Type B pancreatic cell (in vitro differentiated cells): Measurements from ENCODE around the gene FAT4. TPM values are rescaled to one million over a fixed set of nuclear protein-coding genes. Genes with fewer than 3 reads are reported as not detected.

Experiments
- DNase-seq: peaks from one replicate; pipeline ENCODE4 v3.0.0; 2021; ENCODE audit warnings: mixed read lengths; ENCODE audit not compliant: unreplicated experiment; ENCODE audit errors: extremely low spot score
- H3K27ac Mint-ChIP-seq: 2 replicates; pipeline ENCODE4 v1.8.0; 2021; ENCODE audit warnings: mild to moderate bottlenecking, mixed read lengths
- H3K27me3 Mint-ChIP-seq: 2 replicates; pipeline ENCODE4 v1.8.0; 2021; ENCODE audit warnings: mixed read lengths
- H3K36me3 Mint-ChIP-seq: 2 replicates; pipeline ENCODE4 v1.8.0; 2021; ENCODE audit warnings: mixed read lengths
- H3K4me1 Mint-ChIP-seq: one replicate; pipeline ENCODE4 v1.8.0; 2021; ENCODE audit warnings: mixed read lengths; ENCODE audit not compliant: unreplicated experiment
- H3K4me3 Mint-ChIP-seq: 2 replicates; pipeline ENCODE4 v1.8.0; 2021; ENCODE audit warnings: mild to moderate bottlenecking, mixed read lengths
- H3K9me3 Mint-ChIP-seq: 2 replicates; pipeline ENCODE4 v1.8.0; 2021; ENCODE audit warnings: mixed read lengths
- CTCF ChIP-seq: fragments of 200-600 bp; sonication (generic); conservative IDR thresholded peaks from 2 replicates; pipeline ENCODE4 v1.5.0; 2021; ENCODE audit warnings: antibody characterized with exemption, mild to moderate bottlenecking
- total RNA-seq: library from RNA; stranded (reverse); gene quantifications from 2 replicates; pipeline ENCODE4 v1.2.1, GENCODE V29; 2021; ENCODE audit warnings: low replicate concordance

FAT4 gene
- total RNA-seq, 1 donor from 2014 or later, result 21.3 TPM

- Mint-ChIP-seq H3K9me3 (no peaks in the 10 kb centered on the region), H3K4me3 (no peak overlapping the region), H3K27ac (no peak overlapping the region), H3K4me1 (peaks cover 13% of the 10 kb centered on the region), H3K27me3 (no peaks in the 10 kb centered on the region), H3K36me3 (no peaks in the 10 kb centered on the region)
- DNase-seq, result no peak
- TF ChIP-seq CTCF, result no peak
These were observed 45.3 kb downstream of the FAT4 start for GRCh38 chr4:125359960-125360634.

GRCh38 chr4:125360727-125361126 is 46.0 kb downstream of the FAT4 start:
- H3K4me1 Mint-ChIP-seq, result peaks cover 13% of the 10 kb centered on the region
- DNase-seq, result no peak
- no peak overlapping the region for H3K27ac Mint-ChIP-seq
- no peaks in the 10 kb centered on the region for H3K27me3 Mint-ChIP-seq
- no peaks in the 10 kb centered on the region for H3K9me3 Mint-ChIP-seq
- no peak for TF ChIP-seq CTCF
- H3K4me3 Mint-ChIP-seq, result no peak overlapping the region
- H3K36me3 Mint-ChIP-seq, result no peaks in the 10 kb centered on the region
